Ovary (tissue), 9 donors: ENCODE measurements around the gene HAGH. TPM values are rescaled to one million over a fixed set of nuclear protein-coding genes. Genes with fewer than 3 reads are reported as not detected.
A peak's percentile ranks its signal among the peaks of the same experiment; 100 is the strongest.

ENCODE experiments used
- DNase-seq, 5 donors: peaks; one replicate each; pipeline ENCODE4 v3.0.0-alpha.2; 2019 to 2020
- H3K27ac ChIP-seq, 2 donors: fragments of 200-600 bp; one replicate each; pipeline versions ENCODE4 v1.5.1 to v1.8.0; 2019 to 2022
- H3K27me3 ChIP-seq: fragments of 200-600 bp; one replicate; pipeline ENCODE4 v1.8.0; 2022
- H3K36me3 ChIP-seq: fragments of 200-600 bp; sonication (generic); one replicate; pipeline ENCODE4 v1.5.1; 2019
- H3K4me1 ChIP-seq: one replicate; pipeline ENCODE4 v1.8.1; 2013; ENCODE audit warnings: mild to moderate bottlenecking, moderate library complexity; ENCODE audit not compliant: insufficient read depth
- H3K4me3 ChIP-seq: fragments of 200-600 bp; sonication (generic); one replicate; pipeline ENCODE4 v1.5.1; 2017
- H3K9me3 ChIP-seq, 2 donors: fragments of 200-600 bp in 1 of 2; sonication (generic) in 1 of 2; one replicate each; pipeline versions ENCODE4 v1.5.1 to v1.8.1; 2013 to 2019; ENCODE audit warnings: mild to moderate bottlenecking in 1 of 2, moderate library complexity in 1 of 2
- CTCF ChIP-seq, 3 donors: fragments of 450-650 bp in 2 of 3; fragments of 200-600 bp in 1 of 3; IDR thresholded peaks; one replicate each; pipeline versions ENCODE4 v1.5.1 to v1.8.0; 2016 to 2022; ENCODE audit warnings: antibody characterized with exemption in 3 of 3, mild to moderate bottlenecking in 1 of 3
- EP300 ChIP-seq: sonication (generic); formaldehyde crosslinking; IDR thresholded peaks from one replicate; pipeline ENCODE4 v1.6.1; 2017; ENCODE audit warnings: antibody characterized with exemption
- POLR2A ChIP-seq: fragments of 450-650 bp; IDR thresholded peaks from one replicate; pipeline ENCODE4 v1.6.1; 2017; ENCODE audit warnings: antibody characterized with exemption, mild to moderate bottlenecking, moderate library complexity
- WGBS, 3 donors: extraction: QIAGEN DNeasy Blood & Tissue Kit in 1 of 3; methylation state at CpG; one replicate each; pipeline versions ENCODE4 v1.1.5 to v1.1.7; 2013 to 2017; 5-methylcytosine and 5-hydroxymethylcytosine counted together
- intact Hi-C, 4 donors: fragments of 100-400 bp; cut with DNase I; formaldehyde crosslinking; loops; one replicate each; pipeline versions ENCODE4 v1.11.0 to v1.15.1; 2022 to 2023
- polyA plus RNA-seq, 2 donors: library from polyadenylated mRNA; stranded (reverse); fragments of 200-250 nt in 1 of 2; fragments of 350-450 nt in 1 of 2; fragmentation: Illumina TruSeq in 1 of 2; extraction: RNeasy Lipid Tissue Mini Kit (QIAGEN cat#74804) in 1 of 2; gene quantifications; one replicate each; pipeline ENCODE4 v1.2.3, GENCODE V29; 2013 to 2014
- total RNA-seq, 7 donors: library from RNA; depleted of rRNA in 2 of 7; stranded (reverse); fragments of >200 nt in 2 of 7; fragmentation: NEBNext Ultra II Directional in 3 of 7; extraction: Animal tissue kit (Norgen Biotek cat#: 25700) in 3 of 7; gene quantifications; one replicate each; pipeline versions ENCODE4 v1.1.0 to v1.2.4, GENCODE V29; 2016 to 2023
- donor health status: DM: no; HTN: no; CAD: no; lungs with moderate emphysema.
- donor health status: DM: no; HTN: no; CAD: no.
- donor health status: Bipolar disorder and iron deficiency.
- donor health status: DM: yes; HTN: yes; CAD: no.
- donor health status: DM: no; HTN: no; CAD: no.
- donor health status: DM: yes; HTN: yes; CAD: no.

HAGH gene
- total and polyA plus RNA-seq, 9 donors = 7.7 to 70.2 (median 37.0) TPM

GRCh38 chr16:1789643-1790045 is 37.0 kb downstream of the HAGH start:
- Histone ChIP-seq H3K4me3 (no peak overlapping the region), H3K27ac (no peak overlapping the region), H3K4me1 (no peaks in the 10 kb centered on the region), H3K36me3 (no peaks in the 10 kb centered on the region), H3K27me3 (no peaks in the 10 kb centered on the region), H3K9me3 (no peaks in the 10 kb centered on the region)
- intact Hi-C loops = no loop called here
- no peak for TF ChIP-seq POLR2A
- no peak for TF ChIP-seq EP300
- TF ChIP-seq CTCF (IDR thresholded peaks at IDR 0.05) = no peak
- DNase-seq = peak in 4 of 5 donors; percentile 20 to 36 (median 28)
- 85 to 90% (median 85%) methylated on average over 17 to 25 of the region's 25 CpGs for WGBS, 3 donors

GRCh38 chr16:1788708-1789100 is 37.9 kb downstream of the HAGH start:
- peak in 2 of 5 donors; percentile 20 to 36 for DNase-seq
- Histone ChIP-seq H3K4me1 (no peaks in the 10 kb centered on the region), H3K9me3 (no peaks in the 10 kb centered on the region), H3K27me3 (no peaks in the 10 kb centered on the region), H3K27ac (no peak overlapping the region), H3K4me3 (no peak overlapping the region), H3K36me3 (no peaks in the 10 kb centered on the region)
- 38 to 60% (median 44%) methylated on average over 18 to 19 of the region's 19 CpGs for WGBS, 3 donors
- intact Hi-C loops = no loop called here
- no peak for TF ChIP-seq CTCF (IDR thresholded peaks at IDR 0.05)
- no peak for TF ChIP-seq EP300
- TF ChIP-seq POLR2A = no peak

- Histone ChIP-seq H3K27ac (no peak overlapping the region), H3K27me3 (no peaks in the 10 kb centered on the region), H3K4me1 (no peaks in the 10 kb centered on the region), H3K4me3 (no peak overlapping the region), H3K36me3 (no peaks in the 10 kb centered on the region), H3K9me3 (no peaks in the 10 kb centered on the region)
- intact Hi-C loops = no loop called here
- TF ChIP-seq POLR2A (no peak), CTCF (IDR thresholded peaks at IDR 0.05) (no peak), EP300 (no peak)
- WGBS, 3 donors = 84 to 89% (median 87%) methylated on average over 35 to 38 of the region's 38 CpGs
- peak in 4 of 5 donors; percentile 13 to 38 (median 20) for DNase-seq
Observed at GRCh38 chr16:1788095-1788707, 38.4 kb downstream of the HAGH start.

- DNase-seq = peak; percentile 12 to 32 (median 25)
- no peaks in the 10 kb centered on the region for H3K9me3 ChIP-seq
- no peak overlapping the region for H3K27ac ChIP-seq
- TF ChIP-seq EP300 (no peak), CTCF (IDR thresholded peaks at IDR 0.05) (no peak), POLR2A (no peak)
- H3K36me3 ChIP-seq = no peaks in the 10 kb centered on the region
- H3K4me3 ChIP-seq = no peak overlapping the region
- intact Hi-C loops = no loop called here
- no peaks in the 10 kb centered on the region for H3K4me1 ChIP-seq
- no peaks in the 10 kb centered on the region for H3K27me3 ChIP-seq
- 89 to 90% (median 89%) methylated on average over 39 to 44 of the region's 44 CpGs for WGBS, 3 donors
Observed at GRCh38 chr16:1787322-1788094, 39.1 kb downstream of the HAGH start.
